Stimulated activated naive B cell treated with anti-CD40 and anti-IgM and Interleukin-4, amounts not matched to agents 10 μg/mL and 1 μg/mL and 100 μg/mL, for 72 hours (primary cell): ENCODE results near the gene TBL1Y.
A peak's percentile ranks its signal among the peaks of the same experiment; 100 is the strongest.

Source experiments
- ATAC-seq, 2 donors: fragments of 150-1000 bp; cut with Tn5 transposase; replicated peaks; 2 replicates each; pipeline ENCODE4 v1.10.0; 2021; ENCODE audit warnings: moderate library complexity in 1 of 2
- DNase-seq: peaks from one replicate; pipeline ENCODE4 v3.0.0; 2021
- H3K27ac Mint-ChIP-seq: one replicate; pipeline ENCODE4 v1.8.0; 2022; ENCODE audit warnings: mild to moderate bottlenecking, mixed read lengths
- H3K27me3 Mint-ChIP-seq, 2 donors: one replicate each; pipeline ENCODE4 v1.8.0; 2022; ENCODE audit warnings: mixed read lengths in 2 of 2
- H3K36me3 Mint-ChIP-seq, 2 donors: one replicate each; pipeline ENCODE4 v1.8.0; 2022; ENCODE audit warnings: mixed read lengths in 2 of 2, mild to moderate bottlenecking in 1 of 2
- H3K4me1 Mint-ChIP-seq, 2 donors: one replicate each; pipeline ENCODE4 v1.8.0; 2022; ENCODE audit warnings: mixed read lengths in 2 of 2, mild to moderate bottlenecking in 1 of 2
- H3K4me3 Mint-ChIP-seq, 2 donors: one replicate each; pipeline ENCODE4 v1.8.0; 2022; ENCODE audit warnings: mild to moderate bottlenecking in 2 of 2, mixed read lengths in 2 of 2, moderate library complexity in 1 of 2
- H3K9me3 Mint-ChIP-seq, 2 donors: one replicate each; pipeline ENCODE4 v1.8.0; 2022; ENCODE audit warnings: mixed read lengths in 2 of 2, mild to moderate bottlenecking in 1 of 2

Gene TBL1Y

DNA sequence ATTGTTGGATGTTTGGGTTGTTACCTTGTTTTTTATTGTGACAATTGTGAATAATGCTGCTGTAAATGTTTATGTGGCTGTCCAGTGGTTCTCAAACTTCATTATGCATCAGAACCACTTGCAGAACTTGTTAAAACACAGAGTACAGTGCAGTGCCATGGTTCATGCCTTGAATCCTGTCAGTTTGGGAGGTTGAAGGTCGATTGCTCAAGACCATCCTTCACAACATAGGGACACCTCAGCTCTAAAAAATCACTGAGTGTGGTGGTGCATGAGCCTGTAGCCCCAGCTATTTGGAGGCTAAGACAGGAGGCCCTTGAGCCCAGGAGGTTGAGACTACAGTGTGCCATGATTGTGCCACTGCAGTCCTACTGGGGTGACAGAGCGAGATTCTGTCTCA, 25.0 kb downstream of the TBL1Y start:
- no peaks in the 10 kb centered on the region for H3K36me3 Mint-ChIP-seq
- DNase-seq (no peak), ATAC-seq (no peak)
- H3K27ac Mint-ChIP-seq, result no peak overlapping the region
- H3K9me3 Mint-ChIP-seq, result no peaks in the 10 kb centered on the region
- H3K4me1 Mint-ChIP-seq, result no peaks in the 10 kb centered on the region
- H3K4me3 Mint-ChIP-seq, result no peak overlapping the region
- H3K27me3 Mint-ChIP-seq, result no peaks in the 10 kb centered on the region

- no peak for DNase-seq
- no peaks in the 10 kb centered on the region for H3K9me3 Mint-ChIP-seq
- H3K4me3 Mint-ChIP-seq, result no peak overlapping the region
- no peaks in the 10 kb centered on the region for H3K36me3 Mint-ChIP-seq
- ATAC-seq, result no peak
- H3K27me3 Mint-ChIP-seq, result no peaks in the 10 kb centered on the region
- H3K27ac Mint-ChIP-seq, result no peak overlapping the region
- no peaks in the 10 kb centered on the region for H3K4me1 Mint-ChIP-seq
Measured at GRCh38 chrY:6947695-6948094, 37.2 kb downstream of the TBL1Y start.

DNA sequence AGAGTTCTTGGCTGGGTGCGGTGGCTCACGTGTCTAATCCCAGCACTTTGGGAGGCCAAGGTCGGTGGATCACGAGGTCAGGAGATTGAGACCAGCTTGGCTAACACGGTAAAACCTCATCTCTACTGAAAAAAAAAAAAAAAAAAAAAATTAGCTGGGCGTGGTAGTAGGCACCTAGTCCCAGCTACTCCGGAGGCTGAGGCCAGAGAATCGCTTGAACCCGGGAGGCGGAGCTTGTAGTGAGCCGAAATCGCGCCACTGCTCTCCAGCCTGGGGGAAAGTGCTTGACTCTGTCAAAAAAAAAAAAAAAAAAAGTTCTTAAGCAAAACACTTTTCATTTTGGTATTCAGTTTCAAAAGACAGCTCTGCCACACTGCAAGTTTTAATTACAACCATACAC, 37.9 kb downstream of the TBL1Y start:
- Mint-ChIP-seq H3K27me3 (no peaks in the 10 kb centered on the region), H3K36me3 (no peaks in the 10 kb centered on the region), H3K27ac (no peak overlapping the region), H3K4me3 (no peak overlapping the region), H3K4me1 (no peaks in the 10 kb centered on the region), H3K9me3 (no peaks in the 10 kb centered on the region)
- DNase-seq (no peak), ATAC-seq (no peak)

DNA sequence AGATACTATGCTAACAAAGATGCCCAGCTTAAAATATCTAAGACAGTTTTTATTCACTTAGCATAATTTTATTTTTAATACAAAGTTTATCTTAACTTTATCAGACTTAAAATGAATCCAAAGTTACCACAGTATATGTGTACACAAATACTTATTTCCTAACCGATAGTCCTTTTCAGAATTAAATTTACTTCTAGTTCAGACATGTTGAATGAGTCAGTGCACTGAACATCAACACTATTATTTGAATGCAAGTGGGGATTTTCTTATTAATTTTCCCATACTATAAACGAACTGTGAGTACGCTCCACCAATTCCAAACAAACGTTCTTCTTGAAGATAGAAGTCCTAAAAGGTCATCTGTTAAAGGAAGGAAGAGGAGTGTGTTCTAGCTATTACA, 39.5 kb downstream of the TBL1Y start:
- no peaks in the 10 kb centered on the region for H3K4me1 Mint-ChIP-seq
- H3K4me3 Mint-ChIP-seq, result no peak overlapping the region
- DNase-seq, result no peak
- ATAC-seq, result no peak
- no peaks in the 10 kb centered on the region for H3K27me3 Mint-ChIP-seq
- no peaks in the 10 kb centered on the region for H3K36me3 Mint-ChIP-seq
- H3K9me3 Mint-ChIP-seq, result no peaks in the 10 kb centered on the region
- H3K27ac Mint-ChIP-seq, result no peak overlapping the region

- DNase-seq, result no peak
- H3K36me3 Mint-ChIP-seq, result no peaks in the 10 kb centered on the region
Measured at GRCh38 chrY:6964732-6965131, 54.2 kb downstream of the TBL1Y start.

DNA sequence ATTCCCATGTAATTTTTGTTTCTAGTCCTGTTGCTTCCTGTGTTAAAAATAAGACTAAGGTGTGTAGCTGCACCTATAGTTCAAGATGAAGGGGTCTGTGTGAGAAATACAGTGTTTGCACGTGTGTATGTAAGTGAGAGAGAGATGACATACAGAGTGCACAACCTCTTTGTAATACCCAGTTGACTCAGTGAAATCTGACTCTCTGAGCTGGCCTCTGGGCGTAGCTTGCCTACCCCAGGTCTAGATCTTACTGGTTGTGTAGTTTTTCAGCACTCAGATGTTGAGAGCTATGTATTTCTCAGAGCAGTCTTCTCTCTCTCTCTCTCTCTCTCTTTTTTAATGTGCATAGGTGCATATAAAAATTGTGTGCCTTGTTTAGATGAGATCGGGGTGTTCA, 56.0 kb downstream of the TBL1Y start:
- H3K36me3 Mint-ChIP-seq, result no peaks in the 10 kb centered on the region
- DNase-seq (no peak), ATAC-seq (no peak)
- H3K4me3 Mint-ChIP-seq, result no peak overlapping the region
- H3K4me1 Mint-ChIP-seq, result no peaks in the 10 kb centered on the region
- no peaks in the 10 kb centered on the region for H3K27me3 Mint-ChIP-seq
- no peak overlapping the region for H3K27ac Mint-ChIP-seq
- H3K9me3 Mint-ChIP-seq, result no peaks in the 10 kb centered on the region

More at GRCh38 chrY:6964732-6965131, 54.2 kb downstream of the TBL1Y start:
- H3K27me3 Mint-ChIP-seq, result no peaks in the 10 kb centered on the region
- peak in 1 of 2 donors; percentile 63 for ATAC-seq
- H3K4me1 Mint-ChIP-seq, result no peaks in the 10 kb centered on the region
- no peak overlapping the region for H3K27ac Mint-ChIP-seq
- no peaks in the 10 kb centered on the region for H3K9me3 Mint-ChIP-seq
- H3K4me3 Mint-ChIP-seq, result no peak overlapping the region

- H3K4me3 Mint-ChIP-seq, result no peak overlapping the region
- H3K9me3 Mint-ChIP-seq, result no peaks in the 10 kb centered on the region
- H3K27me3 Mint-ChIP-seq, result no peaks in the 10 kb centered on the region
- no peaks in the 10 kb centered on the region for H3K36me3 Mint-ChIP-seq
- H3K27ac Mint-ChIP-seq, result no peak overlapping the region
- H3K4me1 Mint-ChIP-seq, result no peaks in the 10 kb centered on the region
- DNase-seq (no peak), ATAC-seq (no peak)
Measured at GRCh38 chrY:6967736-6968135, 57.2 kb downstream of the TBL1Y start.

GRCh38 chrY:6968191-6968590, 57.7 kb downstream of the TBL1Y start:
- DNase-seq, result no peak
- H3K4me3 Mint-ChIP-seq, result no peak overlapping the region
- ATAC-seq, result no peak
- H3K4me1 Mint-ChIP-seq, result no peaks in the 10 kb centered on the region
- H3K27me3 Mint-ChIP-seq, result no peaks in the 10 kb centered on the region
- H3K27ac Mint-ChIP-seq, result no peak overlapping the region
- no peaks in the 10 kb centered on the region for H3K9me3 Mint-ChIP-seq
- no peaks in the 10 kb centered on the region for H3K36me3 Mint-ChIP-seq

- no peaks in the 10 kb centered on the region for H3K27me3 Mint-ChIP-seq
- no peak overlapping the region for H3K4me3 Mint-ChIP-seq
- no peaks in the 10 kb centered on the region for H3K4me1 Mint-ChIP-seq
- DNase-seq, result no peak
- H3K27ac Mint-ChIP-seq, result no peak overlapping the region
- no peak for ATAC-seq
- H3K36me3 Mint-ChIP-seq, result no peaks in the 10 kb centered on the region
- H3K9me3 Mint-ChIP-seq, result no peaks in the 10 kb centered on the region
Measured at GRCh38 chrY:6972271-6972887, 61.9 kb downstream of the TBL1Y start.

GRCh38 chrY:6974971-6975370, 64.5 kb downstream of the TBL1Y start:
- Mint-ChIP-seq H3K36me3 (no peaks in the 10 kb centered on the region), H3K4me1 (no peaks in the 10 kb centered on the region), H3K9me3 (no peaks in the 10 kb centered on the region), H3K27me3 (no peaks in the 10 kb centered on the region), H3K27ac (no peak overlapping the region), H3K4me3 (no peak overlapping the region)
- DNase-seq, result no peak
- ATAC-seq, result no peak

DNA sequence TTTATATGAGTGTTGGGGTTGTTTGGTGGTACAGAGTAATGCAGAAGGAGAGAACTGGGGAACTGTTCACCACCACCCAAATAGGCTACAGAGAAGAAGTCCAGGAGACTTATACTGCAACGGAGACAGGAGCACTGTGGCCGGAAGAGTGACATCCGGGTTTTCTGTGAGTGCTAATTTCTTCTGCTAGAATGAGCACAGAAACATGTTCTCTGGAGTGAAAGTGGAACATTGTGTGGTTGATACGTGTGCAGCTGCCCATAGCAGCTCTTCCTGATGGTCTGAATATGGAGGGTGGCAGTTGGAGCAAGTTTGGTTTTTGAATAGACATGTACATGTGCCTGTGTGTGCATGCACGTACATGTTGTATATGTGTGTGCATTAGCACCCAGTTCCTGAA, 67.3 kb downstream of the TBL1Y start:
- Mint-ChIP-seq H3K4me3 (no peak overlapping the region), H3K4me1 (no peaks in the 10 kb centered on the region), H3K27ac (no peak overlapping the region), H3K9me3 (peaks cover 0 to 1% of the 10 kb centered on the region in 2 donors), H3K27me3 (no peaks in the 10 kb centered on the region), H3K36me3 (no peaks in the 10 kb centered on the region)
- ATAC-seq, result peak in 1 of 2 donors; percentile 25
- no peak for DNase-seq

DNA sequence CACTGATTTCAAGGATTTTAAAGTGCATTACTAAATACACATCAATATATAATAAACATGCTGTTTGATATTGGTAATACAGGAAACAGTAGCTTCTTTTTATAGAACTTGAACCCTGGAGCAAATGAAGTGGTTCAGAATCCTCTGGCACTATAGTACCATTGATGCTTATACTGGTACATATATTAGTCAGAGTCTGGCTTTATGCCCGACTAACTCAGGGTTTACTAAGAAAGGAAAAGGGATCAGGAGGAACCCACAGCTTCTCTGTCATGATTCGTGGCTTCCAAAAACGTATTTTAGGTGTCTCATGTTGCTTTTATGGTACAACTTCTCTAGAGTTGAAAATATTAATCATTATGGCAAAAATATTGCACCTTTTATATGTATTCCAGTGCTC, 72.7 kb downstream of the TBL1Y start:
- peaks cover 0 to 1% of the 10 kb centered on the region in 2 donors for H3K9me3 Mint-ChIP-seq
- H3K27ac Mint-ChIP-seq, result no peak overlapping the region
- H3K4me3 Mint-ChIP-seq, result no peak overlapping the region
- no peaks in the 10 kb centered on the region for H3K27me3 Mint-ChIP-seq
- peak in 1 of 2 donors; percentile 44 for ATAC-seq
- H3K4me1 Mint-ChIP-seq, result no peaks in the 10 kb centered on the region
- no peaks in the 10 kb centered on the region for H3K36me3 Mint-ChIP-seq
- DNase-seq, result no peak

GRCh38 chrY:6987811-6988210, 77.3 kb downstream of the TBL1Y start:
- Mint-ChIP-seq H3K36me3 (no peaks in the 10 kb centered on the region), H3K4me3 (no peak overlapping the region), H3K4me1 (no peaks in the 10 kb centered on the region), H3K9me3 (no peaks in the 10 kb centered on the region), H3K27me3 (no peaks in the 10 kb centered on the region), H3K27ac (no peak overlapping the region)
- DNase-seq (no peak), ATAC-seq (no peak)

DNA sequence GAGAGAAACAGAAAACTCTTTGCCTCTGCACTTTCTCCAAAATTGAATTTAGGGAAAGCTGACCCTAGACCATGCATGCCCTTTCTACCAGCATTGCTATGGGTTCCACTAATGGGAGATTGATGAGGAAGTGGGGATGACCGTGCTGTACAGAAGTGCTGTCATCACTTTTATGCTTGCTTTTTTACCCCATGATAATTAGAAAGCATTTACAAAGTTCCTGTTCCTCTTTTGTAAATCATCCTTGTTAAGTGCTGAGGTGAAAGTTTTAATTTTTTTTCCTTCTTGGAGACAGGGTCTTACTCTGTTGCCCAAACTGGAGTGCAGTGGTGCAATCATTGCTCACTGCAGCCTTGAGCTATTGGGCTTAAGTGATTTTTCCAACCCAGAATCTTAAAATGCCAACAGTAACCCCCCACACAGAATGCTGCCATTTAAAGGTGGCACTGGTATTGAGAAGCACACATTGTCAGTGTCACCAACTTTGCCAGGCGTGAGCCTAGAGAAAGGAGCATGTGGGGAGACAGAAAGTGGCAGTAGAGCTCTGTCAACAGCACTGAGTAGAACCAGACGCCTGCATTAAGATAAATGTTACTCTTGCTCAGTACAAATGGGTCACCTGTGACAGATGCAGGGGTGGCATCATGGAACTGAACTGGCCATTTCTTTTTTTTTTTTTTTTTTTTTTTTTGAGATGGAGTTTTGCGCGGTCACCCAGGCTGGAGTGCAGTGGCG, 79.6 kb downstream of the TBL1Y start:
- Mint-ChIP-seq H3K9me3 (no peaks in the 10 kb centered on the region), H3K27me3 (no peaks in the 10 kb centered on the region)
- ATAC-seq, result peak in 1 of 2 donors; percentile 46

GRCh38 chrY:6992041-6992440, 81.5 kb downstream of the TBL1Y start:
- no peak overlapping the region for H3K27ac Mint-ChIP-seq
- no peaks in the 10 kb centered on the region for H3K4me1 Mint-ChIP-seq
- no peak overlapping the region for H3K4me3 Mint-ChIP-seq
- no peaks in the 10 kb centered on the region for H3K9me3 Mint-ChIP-seq
- H3K27me3 Mint-ChIP-seq, result no peaks in the 10 kb centered on the region
- no peaks in the 10 kb centered on the region for H3K36me3 Mint-ChIP-seq
- no peak for ATAC-seq
- no peak for DNase-seq

More for the DNA sequence above, 79.6 kb downstream of the TBL1Y start:
- DNase-seq, result no peak
- Mint-ChIP-seq H3K4me3 (no peak overlapping the region), H3K27ac (no peak overlapping the region), H3K36me3 (no peaks in the 10 kb centered on the region), H3K4me1 (no peaks in the 10 kb centered on the region)
